Activated CD8-positive, alpha-beta memory T cell treated with anti-CD3 and anti-CD28 coated beads, Interleukin-2, amount 10 ng/mL, durations not matched to agents 7 days and 5 days (primary cell): ENCODE measurements around the gene ASXL3. TPM values are rescaled to one million over a fixed set of nuclear protein-coding genes. Genes with fewer than 3 reads are reported as not detected.

Experiments
- ATAC-seq: fragments of 150-1000 bp; cut with Tn5 transposase; one replicate; pipeline ENCODE4 v1.10.0; 2021; ENCODE audit warnings: moderate library complexity
- CTCF ChIA-PET: fragments of 350-600 bp; sonication (Branson Sonifier 250); formaldehyde crosslinking; loops from one replicate; lab custom pipeline; 2021; ENCODE audit warnings: antibody characterized with exemption; lab: Charles Lee
- DNase-seq: peaks from one replicate; pipeline ENCODE4 v3.0.0-alpha.2; 2020
- H3K27ac Mint-ChIP-seq: one replicate; pipeline ENCODE4 v1.8.0; 2021; ENCODE audit warnings: mild to moderate bottlenecking, mixed read lengths
- H3K27me3 Mint-ChIP-seq: one replicate; pipeline ENCODE4 v1.8.0; 2021; ENCODE audit warnings: mixed read lengths
- H3K36me3 Mint-ChIP-seq: one replicate; pipeline ENCODE4 v1.8.0; 2021; ENCODE audit warnings: mild to moderate bottlenecking, mixed read lengths
- H3K4me1 Mint-ChIP-seq: one replicate; pipeline ENCODE4 v1.8.0; 2021; ENCODE audit warnings: mixed read lengths
- H3K4me3 Mint-ChIP-seq: one replicate; pipeline ENCODE4 v1.8.0; 2021; ENCODE audit warnings: mild to moderate bottlenecking, moderate library complexity, mixed read lengths
- H3K9me3 Mint-ChIP-seq: one replicate; pipeline ENCODE4 v1.8.0; 2022; ENCODE audit warnings: low read depth, mixed read lengths
- total RNA-seq, 2 experiments: library from RNA; stranded (reverse); gene quantifications; one replicate each; pipeline ENCODE4 v1.2.3, GENCODE V29; 2021

Gene ASXL3
- total RNA-seq, 2 experiments from 2014 or later = not detected

GRCh38 chr18:33653231-33653630, 75.2 kb downstream of the ASXL3 start:
- Mint-ChIP-seq H3K4me1 (no peaks in the 10 kb centered on the region), H3K27ac (no peak overlapping the region), H3K36me3 (no peaks in the 10 kb centered on the region), H3K9me3 (peaks cover 2% of the 10 kb centered on the region), H3K27me3 (no peaks in the 10 kb centered on the region), H3K4me3 (no peak overlapping the region)
- CTCF ChIA-PET = no interaction called here
- no peak for ATAC-seq
- DNase-seq = no peak

- DNase-seq = no peak
- ATAC-seq = no peak
- Mint-ChIP-seq H3K27ac (no peak overlapping the region), H3K4me3 (no peak overlapping the region), H3K4me1 (no peaks in the 10 kb centered on the region), H3K27me3 (no peaks in the 10 kb centered on the region), H3K36me3 (no peaks in the 10 kb centered on the region), H3K9me3 (no peaks in the 10 kb centered on the region)
- CTCF ChIA-PET = no interaction called here
Measured at GRCh38 chr18:33656889-33657448, 79.0 kb downstream of the ASXL3 start.

GRCh38 chr18:33660696-33661310, 82.8 kb downstream of the ASXL3 start:
- H3K36me3 Mint-ChIP-seq = no peaks in the 10 kb centered on the region
- no peaks in the 10 kb centered on the region for H3K27me3 Mint-ChIP-seq
- no peak for DNase-seq
- no peak overlapping the region for H3K27ac Mint-ChIP-seq
- no peaks in the 10 kb centered on the region for H3K4me1 Mint-ChIP-seq
- H3K9me3 Mint-ChIP-seq = no peaks in the 10 kb centered on the region
- no peak overlapping the region for H3K4me3 Mint-ChIP-seq
- ATAC-seq = no peak
- CTCF ChIA-PET = no interaction called here

GRCh38 chr18:33664241-33664874, 86.3 kb downstream of the ASXL3 start:
- Mint-ChIP-seq H3K27ac (no peak overlapping the region), H3K9me3 (peaks cover 7% of the 10 kb centered on the region), H3K4me1 (no peaks in the 10 kb centered on the region), H3K4me3 (no peak overlapping the region), H3K36me3 (no peaks in the 10 kb centered on the region), H3K27me3 (no peaks in the 10 kb centered on the region)
- ATAC-seq = no peak
- CTCF ChIA-PET = no interaction called here
- DNase-seq = no peak

GRCh38 chr18:33665187-33665586, 87.2 kb downstream of the ASXL3 start:
- DNase-seq = no peak
- no peak for ATAC-seq
- Mint-ChIP-seq H3K9me3 (peaks cover 7% of the 10 kb centered on the region), H3K4me1 (no peaks in the 10 kb centered on the region), H3K36me3 (no peaks in the 10 kb centered on the region), H3K27me3 (no peaks in the 10 kb centered on the region), H3K4me3 (no peak overlapping the region), H3K27ac (no peak overlapping the region)
- CTCF ChIA-PET = no interaction called here

GRCh38 chr18:33665641-33666040, 87.6 kb downstream of the ASXL3 start:
- H3K4me1 Mint-ChIP-seq = no peaks in the 10 kb centered on the region
- ATAC-seq (no peak), DNase-seq (no peak)
- H3K4me3 Mint-ChIP-seq = no peak overlapping the region
- peaks cover 7% of the 10 kb centered on the region for H3K9me3 Mint-ChIP-seq
- H3K27ac Mint-ChIP-seq = no peak overlapping the region
- no peaks in the 10 kb centered on the region for H3K36me3 Mint-ChIP-seq
- no peaks in the 10 kb centered on the region for H3K27me3 Mint-ChIP-seq
- CTCF ChIA-PET = no interaction called here

- ATAC-seq (no peak), DNase-seq (no peak)
- CTCF ChIA-PET = no interaction called here
- Mint-ChIP-seq H3K9me3 (peaks cover 9% of the 10 kb centered on the region), H3K4me3 (no peak overlapping the region), H3K27me3 (no peaks in the 10 kb centered on the region), H3K27ac (no peak overlapping the region), H3K4me1 (no peaks in the 10 kb centered on the region), H3K36me3 (no peaks in the 10 kb centered on the region)
Measured at GRCh38 chr18:33666915-33667314, 88.9 kb downstream of the ASXL3 start.

GRCh38 chr18:33669589-33669988, 91.6 kb downstream of the ASXL3 start:
- Mint-ChIP-seq H3K4me3 (no peak overlapping the region), H3K4me1 (no peaks in the 10 kb centered on the region), H3K27ac (no peak overlapping the region), H3K36me3 (no peaks in the 10 kb centered on the region), H3K27me3 (no peaks in the 10 kb centered on the region), H3K9me3 (peaks cover 12% of the 10 kb centered on the region)
- ATAC-seq (no peak), DNase-seq (no peak)
- CTCF ChIA-PET = no interaction called here

- no peaks in the 10 kb centered on the region for H3K4me1 Mint-ChIP-seq
- H3K9me3 Mint-ChIP-seq = peaks cover 14% of the 10 kb centered on the region
- H3K27ac Mint-ChIP-seq = no peak overlapping the region
- DNase-seq (no peak), ATAC-seq (no peak)
- no peaks in the 10 kb centered on the region for H3K27me3 Mint-ChIP-seq
- H3K36me3 Mint-ChIP-seq = no peaks in the 10 kb centered on the region
- CTCF ChIA-PET = no interaction called here
- H3K4me3 Mint-ChIP-seq = no peak overlapping the region
Measured at GRCh38 chr18:33670029-33670428, 92.0 kb downstream of the ASXL3 start.

- DNase-seq = no peak
- no peak overlapping the region for H3K4me3 Mint-ChIP-seq
- H3K27me3 Mint-ChIP-seq = no peaks in the 10 kb centered on the region
- H3K36me3 Mint-ChIP-seq = no peaks in the 10 kb centered on the region
- H3K4me1 Mint-ChIP-seq = no peaks in the 10 kb centered on the region
- CTCF ChIA-PET = interaction anchor here (0.7 kb wide), 1 partner anchor 764 kb away, joined by 4 read pairs; no protein-coding TSS in a partner anchor
- H3K9me3 Mint-ChIP-seq = peaks cover 13% of the 10 kb centered on the region
- no peak overlapping the region for H3K27ac Mint-ChIP-seq
- no peak for ATAC-seq
Measured at GRCh38 chr18:33673689-33674088, 95.7 kb downstream of the ASXL3 start.

GRCh38 chr18:33676593-33676992, 98.6 kb downstream of the ASXL3 start:
- H3K27ac Mint-ChIP-seq = no peak overlapping the region
- ATAC-seq (no peak), DNase-seq (no peak)
- CTCF ChIA-PET = no interaction called here
- H3K27me3 Mint-ChIP-seq = no peaks in the 10 kb centered on the region
- no peak overlapping the region for H3K4me3 Mint-ChIP-seq
- H3K4me1 Mint-ChIP-seq = no peaks in the 10 kb centered on the region
- H3K9me3 Mint-ChIP-seq = peaks cover 11% of the 10 kb centered on the region
- H3K36me3 Mint-ChIP-seq = no peaks in the 10 kb centered on the region

- Mint-ChIP-seq H3K9me3 (peaks cover 11% of the 10 kb centered on the region), H3K4me3 (no peak overlapping the region), H3K4me1 (no peaks in the 10 kb centered on the region), H3K27ac (no peak overlapping the region), H3K36me3 (no peaks in the 10 kb centered on the region), H3K27me3 (no peaks in the 10 kb centered on the region)
- ATAC-seq (no peak), DNase-seq (no peak)
- CTCF ChIA-PET = no interaction called here
Measured at GRCh38 chr18:33677891-33678290, 99.9 kb downstream of the ASXL3 start.

GRCh38 chr18:33682436-33682835, 104.4 kb downstream of the ASXL3 start:
- no peak for ATAC-seq
- DNase-seq = no peak
- Mint-ChIP-seq H3K4me1 (no peaks in the 10 kb centered on the region), H3K27ac (no peak overlapping the region), H3K4me3 (no peak overlapping the region), H3K27me3 (no peaks in the 10 kb centered on the region), H3K36me3 (no peaks in the 10 kb centered on the region), H3K9me3 (peaks cover 2% of the 10 kb centered on the region)
- CTCF ChIA-PET = no interaction called here

GRCh38 chr18:33694593-33694992, 116.6 kb downstream of the ASXL3 start:
- H3K36me3 Mint-ChIP-seq = no peaks in the 10 kb centered on the region
- ATAC-seq = no peak
- DNase-seq = no peak
- CTCF ChIA-PET = no interaction called here
- no peaks in the 10 kb centered on the region for H3K9me3 Mint-ChIP-seq
- H3K27me3 Mint-ChIP-seq = no peaks in the 10 kb centered on the region
- H3K4me1 Mint-ChIP-seq = no peaks in the 10 kb centered on the region
- no peak overlapping the region for H3K4me3 Mint-ChIP-seq
- no peak overlapping the region for H3K27ac Mint-ChIP-seq
